Measurements from ENCODE around the gene FOXRED1.

DNA sequence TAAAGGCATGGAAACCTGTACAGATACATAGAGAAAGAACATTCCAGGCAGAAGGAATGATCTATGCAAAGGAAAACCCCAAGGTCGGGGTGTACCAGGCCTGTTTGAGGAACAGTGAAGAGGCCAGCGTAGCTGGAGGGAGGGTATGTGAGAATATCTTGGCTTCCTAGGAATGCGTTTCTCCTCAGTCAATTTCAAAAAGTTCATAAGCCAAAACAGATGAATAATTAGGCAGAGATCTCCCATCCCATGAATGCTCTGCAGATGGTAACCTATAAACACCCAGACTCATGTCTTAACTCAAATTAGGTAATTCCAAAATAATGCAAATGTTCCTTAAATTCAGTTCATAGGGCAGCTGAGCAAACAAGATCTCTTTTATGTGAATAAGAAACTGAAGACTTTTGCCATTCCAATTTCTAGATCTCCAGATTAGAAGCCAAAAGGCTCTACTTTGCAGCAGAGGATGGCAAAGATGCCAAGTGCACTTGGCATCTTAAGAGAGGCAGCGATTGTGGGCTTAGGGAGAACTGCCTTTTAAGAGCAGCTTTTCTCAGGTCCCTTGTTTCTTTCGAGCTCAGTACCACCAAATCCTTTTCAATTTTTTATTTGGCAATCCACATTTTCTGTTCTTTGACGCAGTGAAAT, 44.2 kb upstream of the FOXRED1 start:
- TF ChIP-seq, protein P1, sequence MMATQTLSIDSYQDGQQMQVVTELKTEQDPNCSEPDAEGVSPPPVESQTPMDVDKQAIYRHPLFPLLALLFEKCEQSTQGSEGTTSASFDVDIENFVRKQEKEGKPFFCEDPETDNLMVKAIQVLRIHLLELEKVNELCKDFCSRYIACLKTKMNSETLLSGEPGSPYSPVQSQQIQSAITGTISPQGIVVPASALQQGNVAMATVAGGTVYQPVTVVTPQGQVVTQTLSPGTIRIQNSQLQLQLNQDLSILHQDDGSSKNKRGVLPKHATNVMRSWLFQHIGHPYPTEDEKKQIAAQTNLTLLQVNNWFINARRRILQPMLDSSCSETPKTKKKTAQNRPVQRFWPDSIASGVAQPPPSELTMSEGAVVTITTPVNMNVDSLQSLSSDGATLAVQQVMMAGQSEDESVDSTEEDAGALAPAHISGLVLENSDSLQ (IDR thresholded peaks at IDR 0.05) = no peak
- TF ChIP-seq FOXA1 (IDR thresholded peaks at IDR 0.05) = no peak
- no peak for TF ChIP-seq FOXM1 (IDR thresholded peaks at IDR 0.05; ENCODE audit: borderline replicate concordance)
- no peak for TF ChIP-seq SP1 (IDR thresholded peaks at IDR 0.05)
- no peak for TF ChIP-seq L3MBTL2 (conservative IDR thresholded peaks at IDR 0.05)
- TF ChIP-seq ZNF384 (IDR thresholded peaks at IDR 0.05) = no peak
- TF ChIP-seq NFRKB (IDR thresholded peaks at IDR 0.05) = no peak
- no peak for TF ChIP-seq TARDBP (IDR thresholded peaks at IDR 0.05)
- TF ChIP-seq SUZ12 (IDR thresholded peaks at IDR 0.05) = no peak
- TF ChIP-seq HDGF (IDR thresholded peaks at IDR 0.05; ENCODE audit: borderline replicate concordance) = no peak
- no peak for TF ChIP-seq BHLHE40 (IDR thresholded peaks at IDR 0.05; ENCODE audit: borderline replicate concordance)
- no peak for TF ChIP-seq FOXK2 (IDR thresholded peaks at IDR 0.05)

All from HEK293T (cell line).